ENCODE data around the gene DHRS9. TPM values are rescaled to one million over a fixed set of nuclear protein-coding genes. Genes with fewer than 3 reads are reported as not detected.
A peak's percentile ranks its signal among the peaks of the same experiment; 100 is the strongest.

Gene DHRS9
- polyA plus RNA-seq, 1 donor (not counting 4 experiments of a cell fraction or from before 2014, with no cell fraction given) = 3.3 TPM

GRCh38 chr2:169139993-169140767, 70.8 kb downstream of the DHRS9 start:
- Histone ChIP-seq H3K4me1 (ENCODE audit: control insufficient read depth, extremely low read depth, insufficient read depth, low read length) (no peaks in the 10 kb centered on the region), H3K36me3 (ENCODE audit: control insufficient read depth in 2 of 2, extremely low read depth in 1 of 2, insufficient read depth in 2 of 2, low read length in 2 of 2) (no peaks in the 10 kb centered on the region), H4K20me1 (ENCODE audit: control insufficient read depth, extremely low read depth, insufficient read depth, low read length) (no peaks in the 10 kb centered on the region), H3K9me3 (ENCODE audit: control insufficient read depth, low read depth, low read length) (no peaks in the 10 kb centered on the region), H3K4me3 (ENCODE audit: control insufficient read depth in 2 of 3, extremely low read depth in 1 of 3, insufficient read depth in 2 of 3, low read depth in 1 of 3, low read length in 3 of 3) (no peak overlapping the region), H3K79me2 (ENCODE audit: control insufficient read depth, insufficient read depth, low read length) (no peaks in the 10 kb centered on the region), H3K9me1 (ENCODE audit: control insufficient read depth, extremely low read depth, insufficient read depth, low read length) (no peaks in the 10 kb centered on the region), H3K27me3 (ENCODE audit: control insufficient read depth, extremely low read depth, insufficient read depth, low read length) (no peaks in the 10 kb centered on the region), H2AFZ (ENCODE audit: control insufficient read depth, low read length) (no peak overlapping the region), H3K27ac (ENCODE audit: control insufficient read depth, insufficient read depth, low read length) (no peak overlapping the region), H3K9ac (ENCODE audit: control insufficient read depth, extremely low read depth, insufficient read depth, low read length) (no peak overlapping the region), H3K4me2 (ENCODE audit: control insufficient read depth, extremely low read depth, insufficient read depth, low read depth, low read length) (no peak overlapping the region)
- dilution Hi-C loops (cut with MboI; ENCODE audit: extremely low pct_ligation_motif_present, low sequenced_read_pairs) = no loop called here
- DNase-seq (ENCODE audit: low read depth, low spot score) (no peak), FAIRE-seq (no peak)
- TF ChIP-seq EZH2 (IDR thresholded peaks at IDR 0.05; ENCODE audit: low read length) = no peak
- no peak for TF ChIP-seq CTCF (optimal IDR thresholded peaks at IDR 0.05 in 1 of 3, IDR thresholded peaks at IDR 0.05 in 1 of 3, conservative IDR thresholded peaks at IDR 0.05 in 1 of 3; ENCODE audit: extremely low read depth in 1 of 3, insufficient read depth in 2 of 3, low read length in 3 of 3)

- dilution Hi-C loops (cut with MboI; ENCODE audit: extremely low pct_ligation_motif_present, low sequenced_read_pairs) = no loop called here
- no peak overlapping the region for H3K9ac ChIP-seq (ENCODE audit: control insufficient read depth, extremely low read depth, insufficient read depth, low read length)
- H3K4me2 ChIP-seq (ENCODE audit: control insufficient read depth, extremely low read depth, insufficient read depth, low read depth, low read length) = no peak overlapping the region
- DNase-seq (ENCODE audit: low read depth, low spot score) (peak; percentile 1), FAIRE-seq (peak; percentile 84)
- H4K20me1 ChIP-seq (ENCODE audit: control insufficient read depth, extremely low read depth, insufficient read depth, low read length) = no peaks in the 10 kb centered on the region
- H3K4me1 ChIP-seq (ENCODE audit: control insufficient read depth, extremely low read depth, insufficient read depth, low read length) = no peaks in the 10 kb centered on the region
- TF ChIP-seq CTCF (optimal IDR thresholded peaks at IDR 0.05 in 1 of 3, IDR thresholded peaks at IDR 0.05 in 1 of 3, conservative IDR thresholded peaks at IDR 0.05 in 1 of 3; ENCODE audit: extremely low read depth in 1 of 3, insufficient read depth in 2 of 3, low read length in 3 of 3) (peak; percentile 89 to 95 (median 90)), EZH2 (IDR thresholded peaks at IDR 0.05; ENCODE audit: low read length) (no peak)
- no peaks in the 10 kb centered on the region for H3K27me3 ChIP-seq (ENCODE audit: control insufficient read depth, extremely low read depth, insufficient read depth, low read length)
- H3K27ac ChIP-seq (ENCODE audit: control insufficient read depth, insufficient read depth, low read length) = no peak overlapping the region
- no peak overlapping the region for H3K4me3 ChIP-seq (ENCODE audit: control insufficient read depth in 2 of 3, extremely low read depth in 1 of 3, insufficient read depth in 2 of 3, low read depth in 1 of 3, low read length in 3 of 3)
- no peaks in the 10 kb centered on the region for H3K9me3 ChIP-seq (ENCODE audit: control insufficient read depth, low read depth, low read length)
- no peaks in the 10 kb centered on the region for H3K9me1 ChIP-seq (ENCODE audit: control insufficient read depth, extremely low read depth, insufficient read depth, low read length)
- no peaks in the 10 kb centered on the region for H3K36me3 ChIP-seq (ENCODE audit: control insufficient read depth in 2 of 2, extremely low read depth in 1 of 2, insufficient read depth in 2 of 2, low read length in 2 of 2)
- no peak overlapping the region for H2AFZ ChIP-seq (ENCODE audit: control insufficient read depth, low read length)
- no peaks in the 10 kb centered on the region for H3K79me2 ChIP-seq (ENCODE audit: control insufficient read depth, insufficient read depth, low read length)
Measured at GRCh38 chr2:169141713-169142352, 72.5 kb downstream of the DHRS9 start.
